T-helper 1 cell (primary cell): ENCODE results near the gene SPRY2.
"Not testable (repeated sequence)": the region's sequence is repeated elsewhere in the genome, so short reads cannot be mapped to it uniquely, and the experiment has no call there.

Source experiments
- DNase-seq, 5 donors: peaks; one replicate each; pipeline ENCODE4 v3.0.0-alpha.2; 2012 to 2020
- total RNA-seq, 4 donors: gene quantifications; one replicate each; lab custom pipeline; 2026; lab: John Stamatoyannopoulos, UW

SPRY2 gene
- total RNA-seq = 0 to 0.30 (median 0) reads per million in 4 donors

- peak in 2 of 5 donors; percentile 5 to 12 for DNase-seq
Observed at GRCh38 chr13:80341101-80341755, at the start of gene SPRY2. Gene SPRY2, minus strand, starts transcription at chr13:80341126. Its CDS starts 3,421 bp downstream, at chr13:80337705.

- DNase-seq = no peak
Observed at GRCh38 chr13:80390338-80390737, 49.4 kb upstream of the SPRY2 start.

- DNase-seq = no peak
Observed at GRCh38 chr13:80389073-80390038, 48.4 kb upstream of the SPRY2 start.

GRCh38 chr13:80388506-80388905 is 47.6 kb upstream of the SPRY2 start:
- no peak for DNase-seq

GRCh38 chr13:80386592-80386991 is 45.7 kb upstream of the SPRY2 start:
- DNase-seq = no peak

GRCh38 chr13:80386002-80386401 is 45.1 kb upstream of the SPRY2 start:
- DNase-seq = no peak

GRCh38 chr13:80382576-80382975 is 41.6 kb upstream of the SPRY2 start:
- DNase-seq = no peak

- no peak for DNase-seq
Observed at GRCh38 chr13:80379245-80379644, 38.3 kb upstream of the SPRY2 start.

GRCh38 chr13:80376554-80376953 is 35.6 kb upstream of the SPRY2 start:
- DNase-seq = no peak

GRCh38 chr13:80374901-80375300 is 34.0 kb upstream of the SPRY2 start:
- no peak for DNase-seq

GRCh38 chr13:80374444-80374843 is 33.5 kb upstream of the SPRY2 start:
- no peak for DNase-seq

GRCh38 chr13:80371840-80372509 is 31.0 kb upstream of the SPRY2 start:
- DNase-seq = no peak

GRCh38 chr13:80367473-80367872 is 26.5 kb upstream of the SPRY2 start:
- DNase-seq = no peak

GRCh38 chr13:80363890-80364503 is 23.1 kb upstream of the SPRY2 start:
- DNase-seq = no peak

- DNase-seq = no peak
Observed at GRCh38 chr13:80362481-80362880, 21.6 kb upstream of the SPRY2 start.

- DNase-seq = no peak
Observed at GRCh38 chr13:80361883-80362327, 21.0 kb upstream of the SPRY2 start.

GRCh38 chr13:80361298-80361697 is 20.4 kb upstream of the SPRY2 start:
- no peak for DNase-seq

- no peak for DNase-seq
Observed at GRCh38 chr13:80360453-80360800, 19.5 kb upstream of the SPRY2 start.

GRCh38 chr13:80359778-80360452 is 19.0 kb upstream of the SPRY2 start:
- DNase-seq = no peak

GRCh38 chr13:80359414-80359777 is 18.5 kb upstream of the SPRY2 start:
- DNase-seq = no peak

- not testable (repeated sequence) for DNase-seq
Observed at GRCh38 chr13:80355496-80356094, 14.7 kb upstream of the SPRY2 start.

- DNase-seq = no peak
Observed at GRCh38 chr13:80348750-80349149, 7.8 kb upstream of the SPRY2 start.
